H9 (cell line): ENCODE results near the gene TSPAN31. TPM values are rescaled to one million over a fixed set of nuclear protein-coding genes. Genes with fewer than 3 reads are reported as not detected.

Source experiments
- DNase-seq: peaks from one replicate; pipeline ENCODE4 v3.0.0-alpha.2; 2017
- H2AFZ ChIP-seq: one replicate; pipeline ENCODE4 v1.6.1; 2013; ENCODE audit warnings: mild to moderate bottlenecking, low read length, control low read depth, moderate library complexity
- H2AK5ac ChIP-seq: 2 replicates; pipeline ENCODE4 v1.6.1; 2013; ENCODE audit warnings: low read length, control low read depth, mixed read lengths; ENCODE audit not compliant: insufficient read length
- H2BK120ac ChIP-seq: one replicate; pipeline ENCODE4 v1.6.1; 2013; ENCODE audit warnings: low read depth, mild to moderate bottlenecking, low read length, control low read depth, inconsistent platforms; ENCODE audit not compliant: poor library complexity, severe bottlenecking
- H2BK12ac ChIP-seq: 2 replicates; pipeline ENCODE4 v1.6.1; 2013; ENCODE audit warnings: low read length, control low read depth, mixed read lengths, low read depth; ENCODE audit not compliant: insufficient read length
- H2BK15ac ChIP-seq: 2 replicates; pipeline ENCODE4 v1.6.1; 2013; ENCODE audit warnings: low read depth, low read length, control low read depth
- H2BK20ac ChIP-seq: one replicate; pipeline ENCODE4 v1.6.1; 2013; ENCODE audit warnings: low read depth, mild to moderate bottlenecking, low read length, control low read depth, inconsistent platforms; ENCODE audit not compliant: poor library complexity, severe bottlenecking
- H2BK5ac ChIP-seq: 2 replicates; pipeline ENCODE4 v1.6.1; 2013; ENCODE audit warnings: low read length, control low read depth, mixed read lengths; ENCODE audit not compliant: insufficient read length
- H3K14ac ChIP-seq: 2 replicates; pipeline ENCODE4 v1.6.1; 2013; ENCODE audit warnings: low read length, control low read depth; ENCODE audit not compliant: insufficient read depth
- H3K18ac ChIP-seq: 2 replicates; pipeline ENCODE4 v1.6.1; 2013; ENCODE audit warnings: low read depth, mild to moderate bottlenecking, mixed read lengths, low read length, control low read depth; ENCODE audit not compliant: insufficient read length
- H3K23ac ChIP-seq: 2 replicates; pipeline ENCODE4 v1.6.1; 2013; ENCODE audit warnings: low read length, control low read depth, mixed read lengths, low read depth; ENCODE audit not compliant: insufficient read length
- H3K23me2 ChIP-seq: 2 replicates; pipeline ENCODE4 v1.6.1; 2013; ENCODE audit warnings: low read depth, mild to moderate bottlenecking, mixed read lengths, low read length, control low read depth; ENCODE audit not compliant: insufficient read length, poor library complexity, severe bottlenecking
- H3K27ac ChIP-seq: 2 replicates; pipeline ENCODE4 v1.5.1; 2013; ENCODE audit warnings: low read length, control low read depth, mixed read lengths, low read depth; ENCODE audit not compliant: insufficient read length
- H3K27me3 ChIP-seq: 2 replicates; pipeline ENCODE4 v1.6.1; 2013; ENCODE audit warnings: low read length, control low read depth, inconsistent platforms; ENCODE audit not compliant: insufficient read depth
- H3K4ac ChIP-seq: 2 replicates; pipeline ENCODE4 v1.6.1; 2013; ENCODE audit warnings: low read depth, mild to moderate bottlenecking, control low read depth, inconsistent platforms, low read length, moderate library complexity
- H3K4me1 ChIP-seq: 2 replicates; pipeline ENCODE4 v1.6.1; 2013; ENCODE audit warnings: low read length, control low read depth, inconsistent platforms; ENCODE audit not compliant: insufficient read depth
- H3K4me2 ChIP-seq: 2 replicates; pipeline ENCODE4 v1.6.1; 2013; ENCODE audit warnings: low read length, control low read depth, mixed read lengths; ENCODE audit not compliant: insufficient read length, insufficient read depth
- H3K56ac ChIP-seq: 2 replicates; pipeline ENCODE4 v1.6.1; 2013; ENCODE audit warnings: low read depth, mild to moderate bottlenecking, mixed read lengths, low read length, control low read depth; ENCODE audit not compliant: insufficient read length
- H3K79me1 ChIP-seq: 2 replicates; pipeline ENCODE4 v1.6.1; 2013; ENCODE audit warnings: low read depth, mild to moderate bottlenecking, moderate library complexity, low read length, control low read depth, inconsistent platforms; ENCODE audit not compliant: insufficient read depth, poor library complexity, severe bottlenecking
- H3K79me2 ChIP-seq: 2 replicates; pipeline ENCODE4 v1.6.1; 2013; ENCODE audit warnings: low read length, control low read depth, inconsistent platforms; ENCODE audit not compliant: insufficient read depth
- H3K9ac ChIP-seq: 2 replicates; pipeline ENCODE4 v1.6.1; 2013; ENCODE audit warnings: low read length, control low read depth, mixed read lengths; ENCODE audit not compliant: insufficient read length; ENCODE audit errors: extremely low read depth
- H3K9me3 ChIP-seq: one replicate; pipeline ENCODE4 v1.6.1; 2013; ENCODE audit warnings: low read depth, low read length, inconsistent platforms; ENCODE audit not compliant: control insufficient read depth
- H3T11ph ChIP-seq: one replicate; pipeline ENCODE4 v1.6.1; 2013; ENCODE audit warnings: mild to moderate bottlenecking, low read length, control low read depth, inconsistent platforms
- H4K20me1 ChIP-seq: one replicate; pipeline ENCODE4 v1.6.1; 2013; ENCODE audit not compliant: control insufficient read depth, insufficient read length, insufficient read depth
- H4K5ac ChIP-seq: 2 replicates; pipeline ENCODE4 v1.6.1; 2013; ENCODE audit warnings: low read depth, mild to moderate bottlenecking, mixed read lengths, low read length, control low read depth; ENCODE audit not compliant: insufficient read length
- H4K8ac ChIP-seq: replicated peaks from 2 replicates; pipeline ENCODE4 v1.6.1; 2013; ENCODE audit warnings: low read length, control low read depth, mixed read lengths, low read depth; ENCODE audit not compliant: insufficient read length
- H4K91ac ChIP-seq: 2 replicates; pipeline ENCODE4 v1.6.1; 2013; ENCODE audit warnings: low read depth, mild to moderate bottlenecking, moderate library complexity, mixed read lengths, low read length, control low read depth; ENCODE audit not compliant: insufficient read length
- H3K27ac Mint-ChIP-seq, 3 experiments: 2 replicates in 2 of 3; 3 replicates in 1 of 3; pipeline ENCODE4 v1.8.0; 2020 to 2021; ENCODE audit warnings: mixed read lengths in 3 of 3, mild to moderate bottlenecking in 1 of 3, moderate library complexity in 1 of 3
- H3K27me3 Mint-ChIP-seq: 2 replicates; pipeline ENCODE4 v1.8.0; 2021; ENCODE audit warnings: low read depth, mild to moderate bottlenecking, moderate library complexity, mixed read lengths
- H3K36me3 Mint-ChIP-seq, 3 experiments: 2 replicates in 2 of 3; 3 replicates in 1 of 3; pipeline ENCODE4 v1.8.0; 2020 to 2021; ENCODE audit warnings: low read depth in 3 of 3, mixed read lengths in 3 of 3; ENCODE audit not compliant: insufficient read depth in 1 of 3
- H3K4me1 Mint-ChIP-seq, 2 experiments: 2 replicates each; pipeline ENCODE4 v1.8.0; 2020; ENCODE audit warnings: mixed read lengths in 2 of 2
- H3K4me3 Mint-ChIP-seq, 2 experiments: 2 replicates in 1 of 2; 3 replicates in 1 of 2; pipeline ENCODE4 v1.8.0; 2020 to 2021; ENCODE audit warnings: mild to moderate bottlenecking in 2 of 2, mixed read lengths in 2 of 2, moderate library complexity in 1 of 2
- H3K9me3 Mint-ChIP-seq, 2 experiments: 2 replicates in 1 of 2; 3 replicates in 1 of 2; pipeline ENCODE4 v1.8.0; 2020; ENCODE audit warnings: mild to moderate bottlenecking in 2 of 2, mixed read lengths in 2 of 2, moderate library complexity in 1 of 2
- CTCF ChIP-seq: fragments of 200-600 bp; sonication (generic); conservative IDR thresholded peaks from 3 replicates; pipeline ENCODE4 v1.8.0; 2021; ENCODE audit warnings: antibody characterized with exemption, mild to moderate bottlenecking
- WGBS: extraction: QIAGEN DNeasy Blood & Tissue Kit; methylation state at CpG from one replicate; pipeline ENCODE4 v1.1.7; 2013; ENCODE audit warnings: missing lambda C conversion rate, low lambda C conversion rate, mixed read lengths; ENCODE audit not compliant: insufficient read length; ENCODE audit errors: extremely low coverage; 5-methylcytosine and 5-hydroxymethylcytosine counted together
- total RNA-seq: library from RNA; stranded (reverse); gene quantifications from 2 replicates; pipeline ENCODE4 v1.2.1, GENCODE V29; 2021

TSPAN31 gene
- total RNA-seq, 1 experiment from 2014 or later, result 20.0 TPM

GRCh38 chr12:57737467-57738460 is 7.1 kb upstream of the TSPAN31 start:
- H3K79me2 ChIP-seq, result no peaks in the 10 kb centered on the region
- peaks cover 60% of the 10 kb centered on the region for H3K27me3 ChIP-seq
- no peak overlapping the region for H4K5ac ChIP-seq
- Mint-ChIP-seq H3K27ac (no peak overlapping the region), H3K27me3 (peaks cover 93% of the 10 kb centered on the region), H3K9me3 (no peaks in the 10 kb centered on the region; a peak in 1 of 5 replicates), H3K36me3 (no peaks in the 10 kb centered on the region; a peak in 1 of 7 replicates), H3K4me3 (peak overlapping the region; percentile 59 to 84; a peak in 4 of 5 replicates), H3K4me1 (peaks cover 26 to 37% of the 10 kb centered on the region in 2 experiments)
- no peak overlapping the region for H2BK120ac ChIP-seq
- H2BK12ac ChIP-seq, result no peak overlapping the region
- H3K18ac ChIP-seq, result no peak overlapping the region
- no peak overlapping the region for H2BK15ac ChIP-seq
- no peak overlapping the region for H4K8ac ChIP-seq
- no peaks in the 10 kb centered on the region for H3K9me3 ChIP-seq
- peaks cover 16% of the 10 kb centered on the region for H3K23me2 ChIP-seq
- no peaks in the 10 kb centered on the region for H3K79me1 ChIP-seq
- no peak overlapping the region for H3K56ac ChIP-seq
- no peak overlapping the region for H2AFZ ChIP-seq
- no peak overlapping the region for H2BK5ac ChIP-seq
- no peak overlapping the region for H3K4ac ChIP-seq
- no peak overlapping the region for H3K27ac ChIP-seq
- WGBS, result no CpG with 5 or more reads among the region's 110 CpGs
- H2AK5ac ChIP-seq, result no peak overlapping the region
- peak; percentile 49 for TF ChIP-seq CTCF
- peak; percentile 56 for DNase-seq
- H3K14ac ChIP-seq, result no peak overlapping the region
- no peak overlapping the region for H3T11ph ChIP-seq
- no peak overlapping the region for H3K9ac ChIP-seq
- H4K91ac ChIP-seq, result no peak overlapping the region
- no peak overlapping the region for H2BK20ac ChIP-seq
- no peak overlapping the region for H3K23ac ChIP-seq
- peak overlapping the region; percentile 49 for H3K4me2 ChIP-seq
- peaks cover 2% of the 10 kb centered on the region; the same call in 1 of the 2 replicates for H3K4me1 ChIP-seq
- H4K20me1 ChIP-seq, result peaks cover 2% of the 10 kb centered on the region
